Limb (tissue), 2 donors: ENCODE results near the gene DUSP22.
A peak's percentile ranks its signal among the peaks of the same experiment; 100 is the strongest.
"Not testable (repeated sequence)": the region's sequence is repeated elsewhere in the genome, so short reads cannot be mapped to it uniquely, and the experiment has no call there.

Experiments
- DNase-seq, 2 donors: peaks; one replicate each; pipeline ENCODE4 v3.0.0-alpha.2; 2016; ENCODE audit errors: extremely low spot score in 2 of 2

DUSP22 gene, protein sequence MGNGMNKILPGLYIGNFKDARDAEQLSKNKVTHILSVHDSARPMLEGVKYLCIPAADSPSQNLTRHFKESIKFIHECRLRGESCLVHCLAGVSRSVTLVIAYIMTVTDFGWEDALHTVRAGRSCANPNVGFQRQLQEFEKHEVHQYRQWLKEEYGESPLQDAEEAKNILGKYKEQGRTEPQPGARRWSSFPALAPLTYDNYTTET

DNA sequence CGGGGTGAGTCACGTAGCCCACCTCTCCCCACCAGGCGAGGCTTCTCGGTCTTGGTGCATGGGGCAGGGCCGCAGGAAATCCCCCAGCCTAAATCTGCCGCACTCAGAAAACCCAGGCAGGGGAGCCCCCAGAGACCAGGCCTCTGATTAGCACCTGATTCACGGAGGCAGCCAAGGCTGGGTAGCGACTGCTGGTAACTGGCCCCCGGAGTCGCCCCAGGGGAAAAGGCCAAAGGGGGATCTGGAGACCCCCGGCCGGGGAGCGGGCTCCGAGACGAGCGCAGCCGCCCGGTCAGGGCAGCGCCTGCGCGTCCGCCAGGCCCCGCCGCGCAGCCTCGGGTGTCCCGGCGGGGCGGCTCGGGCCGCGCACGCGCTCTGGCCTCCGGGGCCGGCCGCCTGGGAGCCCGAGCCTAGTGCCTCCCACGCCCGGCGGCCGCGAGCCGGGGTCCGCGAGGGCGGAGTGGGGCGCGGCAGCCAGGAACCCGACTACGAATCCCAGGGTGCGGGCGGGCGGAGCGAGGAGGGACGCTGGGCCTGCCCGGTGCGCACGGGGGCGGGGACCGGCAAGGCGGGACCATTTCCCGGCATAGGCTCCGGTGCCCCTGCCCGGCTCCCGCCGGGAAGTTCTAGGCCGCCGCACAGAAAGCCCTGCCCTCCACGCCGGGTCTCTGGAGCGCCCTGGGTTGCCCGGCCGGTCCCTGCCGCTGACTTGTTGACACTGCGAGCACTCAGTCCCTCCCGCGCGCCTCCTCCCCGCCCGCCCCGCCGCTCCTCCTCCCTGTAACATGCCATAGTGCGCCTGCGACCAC lies at the start of gene DUSP22:
Gene DUSP22, plus strand, starts transcription at position 791 of the 809 bp plus-strand sequence. CDS start 53 bp downstream, outside the sequence.
- peak; percentile 77 to 88 for DNase-seq

DNA sequence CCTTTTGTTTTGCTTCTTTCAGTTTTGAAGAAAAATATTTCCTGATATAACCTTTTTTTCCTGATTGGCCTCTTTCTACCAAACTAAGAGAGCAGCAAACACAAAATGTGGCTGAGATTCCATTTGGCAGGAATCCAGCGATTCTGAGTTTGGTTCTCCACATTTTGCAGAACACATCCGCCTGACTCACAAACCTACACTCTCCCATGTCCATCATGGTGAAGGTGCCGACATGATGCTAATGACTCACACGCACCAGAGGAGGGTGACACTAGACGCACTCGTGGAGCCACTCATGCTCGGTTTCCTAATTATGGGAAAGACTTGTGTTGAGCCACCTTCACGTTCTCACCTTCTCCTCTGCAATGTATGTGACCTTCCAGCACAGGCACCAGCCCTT lies 45.9 kb upstream of the DUSP22 start:
- DNase-seq, result no peak

DNA sequence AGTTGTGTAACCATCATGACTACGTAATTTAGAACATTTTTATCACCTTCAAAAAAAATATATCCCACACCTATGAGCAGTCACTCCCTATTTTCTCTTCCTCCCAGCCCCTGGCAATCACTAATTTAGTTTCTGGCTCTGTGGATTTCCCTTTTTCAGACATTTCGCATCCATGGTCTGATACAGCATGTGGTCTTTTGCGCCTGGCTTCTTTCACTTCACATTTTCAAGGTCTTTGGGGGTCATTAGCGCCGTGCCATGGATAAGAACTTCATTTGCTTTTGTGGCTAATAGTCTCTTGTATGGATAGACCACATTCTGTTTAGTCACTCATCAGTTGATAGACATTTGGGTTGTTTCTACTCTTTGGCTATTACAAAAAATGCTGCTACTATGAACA lies 44.9 kb upstream of the DUSP22 start:
- DNase-seq, result no peak

DNA sequence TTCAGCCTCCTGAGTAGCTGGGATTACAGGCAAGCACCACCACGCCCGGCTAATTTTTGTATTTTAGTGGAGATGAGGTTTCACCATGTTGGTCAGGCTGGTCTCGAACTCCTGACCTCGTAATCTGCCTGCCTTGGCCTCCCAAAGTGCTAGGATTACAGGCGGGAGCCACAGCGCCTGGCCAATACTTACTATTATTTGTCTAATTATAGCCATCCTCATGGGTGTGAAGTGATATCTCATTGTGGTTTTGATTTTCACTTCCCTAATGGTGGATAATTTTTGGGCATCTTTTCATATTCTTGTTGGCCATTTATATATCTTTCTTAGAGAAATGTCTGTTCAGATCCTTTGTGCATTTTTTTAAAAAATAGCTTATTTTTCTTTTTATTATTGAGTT lies 44.2 kb upstream of the DUSP22 start:
- not testable (repeated sequence) for DNase-seq

DNA sequence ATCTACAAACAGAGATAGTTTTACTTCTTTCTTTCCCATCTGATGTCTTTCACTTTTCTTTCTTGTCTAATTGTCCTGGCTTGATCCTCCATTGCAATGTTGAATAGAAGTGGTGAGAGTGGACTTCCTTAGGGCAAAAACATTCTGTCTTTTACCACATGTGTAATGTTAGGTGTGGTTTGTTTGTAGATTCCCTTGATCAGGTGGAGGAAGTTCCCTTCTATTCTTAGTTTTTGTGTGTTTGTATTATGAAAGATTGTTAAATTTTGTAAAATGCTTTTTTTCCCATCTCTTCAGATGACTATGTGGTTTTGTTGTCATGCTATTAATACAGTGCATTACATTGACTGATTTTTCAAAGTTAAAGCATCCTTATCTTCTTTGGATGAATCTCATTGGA lies 41.6 kb upstream of the DUSP22 start:
- no peak for DNase-seq

DNA sequence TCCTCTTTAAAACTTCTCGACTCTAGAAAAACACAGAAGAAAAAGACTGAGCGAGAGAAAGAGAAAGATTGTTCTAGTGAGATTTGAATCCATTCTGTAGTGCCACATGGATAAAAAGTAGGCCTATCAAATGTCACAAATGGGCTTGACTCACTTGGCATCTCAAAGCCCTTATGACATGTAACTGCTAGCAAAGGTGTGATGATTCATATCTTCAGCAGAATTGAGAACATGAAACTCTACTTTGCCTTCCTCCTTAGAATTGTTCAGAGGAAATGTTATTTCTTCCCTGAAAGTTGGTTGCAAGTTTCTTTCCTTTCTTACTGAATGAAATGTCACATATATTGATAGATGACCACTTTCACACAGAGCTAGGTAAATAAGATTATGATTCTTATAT lies 40.4 kb upstream of the DUSP22 start:
- no peak for DNase-seq

DNA sequence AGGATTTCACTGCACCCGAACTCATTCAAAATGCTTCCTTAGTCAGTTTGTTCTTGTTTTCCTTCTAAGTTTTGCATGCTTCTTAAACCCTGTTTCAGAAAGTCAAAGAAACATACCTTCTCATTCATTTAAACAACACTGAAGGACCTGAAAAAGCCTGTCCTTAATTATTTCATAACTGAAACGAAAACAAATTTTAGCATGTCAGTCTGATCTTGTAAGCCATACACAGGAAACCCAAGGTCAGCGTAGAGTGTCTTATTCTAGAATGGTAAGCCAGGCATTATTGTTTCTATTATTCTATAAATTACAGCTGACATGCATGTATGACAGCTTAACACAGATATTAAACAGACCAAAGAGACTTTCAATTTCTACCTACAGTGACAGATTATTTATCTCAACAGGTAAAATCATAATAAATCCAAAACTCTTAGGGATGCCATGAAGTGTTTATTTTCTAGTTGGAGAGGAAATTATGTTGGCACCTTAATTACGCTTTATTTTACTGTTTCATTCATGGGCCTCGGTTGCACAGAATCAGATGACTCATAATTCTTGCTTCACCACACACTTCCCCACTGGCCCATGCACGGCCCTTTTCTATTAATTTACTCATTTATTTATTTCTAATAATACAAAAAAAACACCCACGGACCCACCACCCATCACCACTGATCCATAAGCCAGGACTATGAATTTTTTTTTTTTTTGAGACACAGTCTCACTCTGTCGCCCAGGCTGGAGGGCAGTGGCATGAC lies 39.3 kb upstream of the DUSP22 start:
- no peak for DNase-seq

DNA sequence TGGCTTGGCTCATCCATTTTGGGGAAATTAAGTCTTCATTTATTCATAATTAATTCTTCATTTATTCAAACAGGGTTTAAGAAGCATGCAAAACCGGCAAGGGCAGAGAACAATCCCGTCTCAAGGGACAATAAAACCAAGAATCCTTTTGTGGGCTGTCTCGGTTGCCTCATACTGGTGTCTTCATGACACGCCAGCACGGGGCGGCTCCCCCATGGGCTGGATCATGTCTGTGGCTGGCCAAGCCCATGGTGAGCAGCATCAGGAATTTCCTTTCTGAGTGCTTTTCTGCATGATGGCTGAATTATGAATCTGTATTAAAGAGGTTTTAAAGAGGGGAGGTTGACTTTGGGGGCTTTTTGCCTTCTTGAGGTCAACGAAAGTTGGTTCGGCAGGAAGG lies 38.3 kb upstream of the DUSP22 start:
- DNase-seq, result no peak

DNA sequence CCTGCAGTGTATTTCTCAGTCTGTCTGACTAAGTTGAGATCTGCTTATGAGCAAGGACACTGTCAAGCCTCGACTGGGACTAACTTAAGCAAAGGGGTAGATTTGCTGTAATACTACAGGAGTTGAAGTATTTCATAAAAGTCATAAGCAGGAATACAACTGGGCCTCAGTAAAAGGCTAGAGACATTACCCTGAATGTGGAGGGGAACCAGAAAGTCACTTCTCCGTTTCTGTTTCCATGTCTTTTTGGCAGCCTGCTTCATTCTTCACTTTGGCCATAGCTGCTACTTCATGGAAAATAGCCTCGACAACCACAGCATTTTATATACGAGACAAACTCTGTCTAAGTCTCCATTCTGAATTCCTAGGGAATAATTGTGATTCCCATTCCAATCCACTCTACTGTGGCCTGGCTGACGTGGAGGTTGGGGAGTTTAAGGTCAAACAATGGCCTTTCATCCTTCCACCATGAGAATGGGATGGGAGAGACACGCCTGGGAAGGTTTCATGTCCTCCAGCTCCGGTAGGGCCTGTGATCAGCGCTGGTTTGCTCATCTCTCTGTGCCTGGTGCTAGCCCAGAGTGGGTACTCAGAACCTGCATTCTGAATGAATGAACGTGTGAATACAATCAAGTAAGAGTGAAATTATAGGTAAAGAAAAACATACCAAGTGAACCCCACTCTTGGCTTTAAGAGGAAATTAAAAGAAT lies 37.1 kb upstream of the DUSP22 start:
- no peak for DNase-seq

DNA sequence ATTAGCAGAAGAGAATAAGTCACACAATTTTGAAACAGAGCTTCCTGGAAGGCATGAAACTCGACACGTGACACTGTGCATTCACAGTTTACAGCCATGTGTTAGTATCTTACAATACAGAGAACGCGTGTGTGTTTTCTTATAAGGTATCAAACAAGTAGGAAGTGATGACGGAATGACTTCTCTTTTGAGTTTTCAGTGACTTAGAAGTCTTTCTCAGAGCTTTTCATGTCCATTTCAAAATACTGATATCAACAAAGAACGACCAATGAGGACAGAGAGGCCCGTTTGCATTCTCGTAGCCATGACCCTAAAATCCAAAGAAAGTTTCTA lies 36.6 kb upstream of the DUSP22 start:
- no peak for DNase-seq

DNA sequence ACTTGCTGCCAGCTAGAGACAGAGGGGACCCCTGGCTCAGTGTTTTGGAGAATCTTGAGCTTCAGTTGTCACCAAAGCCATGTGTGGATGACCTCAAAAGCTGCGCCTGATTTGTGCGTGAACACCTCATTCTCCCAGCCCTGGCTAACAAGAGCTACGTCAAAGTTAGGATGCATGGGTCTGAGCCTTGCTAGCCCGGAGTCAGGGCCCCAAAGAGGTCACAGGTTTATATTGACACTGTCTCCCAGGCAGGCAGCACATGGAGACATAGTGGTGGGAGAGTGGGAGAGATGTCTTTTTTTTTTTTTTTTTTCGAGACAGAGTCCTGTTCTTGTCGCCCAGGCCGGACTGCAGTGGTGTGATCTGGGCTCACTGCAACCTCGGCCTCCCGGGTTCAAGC lies 36.1 kb upstream of the DUSP22 start:
- DNase-seq, result no peak

DNA sequence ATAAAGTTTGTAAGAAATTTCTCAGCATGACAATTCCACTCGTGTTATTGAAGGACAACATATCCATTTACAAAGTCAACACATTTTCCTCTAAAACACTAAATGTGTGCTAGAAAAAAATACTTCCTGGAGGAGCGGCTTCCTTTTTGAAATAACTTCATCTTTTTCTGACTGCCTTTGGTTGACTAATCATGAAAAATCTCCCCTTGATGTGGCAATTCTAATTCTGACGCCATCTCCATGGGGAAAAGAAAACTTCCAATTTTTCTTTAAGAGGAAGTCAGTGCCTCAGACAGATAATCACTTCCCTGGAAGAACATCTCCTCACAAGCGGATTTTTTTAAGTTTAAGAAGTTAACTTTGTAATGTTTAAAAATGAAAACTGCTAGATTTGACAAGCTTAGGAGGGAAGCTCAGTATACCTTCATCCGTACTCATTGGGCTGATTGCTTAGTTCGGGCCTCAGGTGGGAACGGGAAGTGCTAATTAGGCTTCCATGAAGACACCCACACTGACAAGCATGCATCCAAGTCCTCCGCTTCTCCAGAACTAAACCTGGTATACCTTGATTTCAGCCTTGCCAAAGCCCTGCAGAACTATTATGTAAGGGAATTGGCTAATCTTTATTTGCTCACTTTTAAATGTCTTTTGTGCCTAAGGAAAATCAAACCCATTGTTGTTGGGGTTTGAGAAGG lies 35.1 kb upstream of the DUSP22 start:
- no peak for DNase-seq

DNA sequence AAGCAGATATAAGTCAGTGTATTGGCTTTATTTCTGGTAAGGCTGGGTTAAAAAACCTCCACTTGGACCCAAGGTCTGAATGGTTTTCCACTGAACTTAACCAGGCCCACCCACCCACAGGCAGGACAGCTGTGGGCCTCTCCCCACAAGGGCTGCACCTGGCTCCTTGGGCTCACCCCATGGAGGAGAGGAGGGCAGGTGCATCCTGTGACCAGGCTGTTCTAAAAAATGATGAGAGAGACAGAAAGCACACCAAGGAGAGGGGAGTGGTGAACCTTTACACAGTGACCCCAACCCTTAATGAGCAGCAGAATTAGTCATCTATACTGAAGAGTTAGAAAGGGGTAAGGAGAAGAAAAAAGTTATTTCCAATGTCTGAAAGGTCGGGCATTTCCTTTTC lies 34.5 kb upstream of the DUSP22 start:
- DNase-seq, result no peak

DNA sequence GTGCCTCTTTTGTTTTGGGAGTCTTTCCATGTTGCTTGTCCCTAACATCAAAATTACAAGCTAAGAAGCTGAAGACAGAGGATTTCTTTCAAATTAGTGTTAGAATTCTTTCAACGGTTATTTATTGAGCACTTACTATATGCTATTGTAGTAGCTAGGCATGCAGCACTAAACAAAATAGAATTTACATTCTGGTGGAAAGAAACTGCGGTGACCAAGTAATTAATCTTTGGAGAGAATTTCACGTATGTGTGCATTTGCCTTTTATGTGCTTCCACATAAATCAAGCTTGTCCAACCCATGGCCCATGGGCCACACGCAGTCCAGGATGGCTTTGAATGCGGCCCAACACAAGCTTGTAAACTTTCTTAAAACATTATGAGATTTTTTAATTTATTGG lies 33.0 kb upstream of the DUSP22 start:
- DNase-seq, result no peak

DNA sequence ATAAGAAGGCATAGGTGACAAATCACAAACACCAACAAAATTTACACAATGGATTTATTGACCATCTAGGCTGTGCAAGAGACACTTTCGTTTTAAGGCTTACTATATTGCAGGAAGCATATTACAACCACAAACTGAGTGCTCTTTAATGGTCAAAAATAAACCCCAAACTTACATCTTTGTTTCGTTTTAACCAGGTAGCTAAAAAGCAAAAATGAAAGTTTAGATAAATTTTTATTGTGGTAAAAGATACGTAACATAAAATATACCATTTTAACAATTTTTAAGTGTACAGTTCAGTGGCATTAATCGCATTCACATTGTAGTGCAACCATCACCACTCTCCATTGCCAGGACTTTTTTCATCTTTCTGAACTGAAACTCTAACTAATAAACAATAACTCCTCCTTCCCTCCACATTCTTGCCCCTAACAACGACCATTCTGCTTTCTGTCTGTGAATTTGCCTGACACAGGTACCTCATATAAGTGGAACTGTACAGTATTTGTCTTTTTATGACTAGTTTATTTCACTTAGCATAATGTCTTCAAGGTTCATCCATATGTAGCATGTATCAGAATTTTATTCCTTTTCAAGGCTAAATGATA lies 32.3 kb upstream of the DUSP22 start:
- no peak for DNase-seq

DNA sequence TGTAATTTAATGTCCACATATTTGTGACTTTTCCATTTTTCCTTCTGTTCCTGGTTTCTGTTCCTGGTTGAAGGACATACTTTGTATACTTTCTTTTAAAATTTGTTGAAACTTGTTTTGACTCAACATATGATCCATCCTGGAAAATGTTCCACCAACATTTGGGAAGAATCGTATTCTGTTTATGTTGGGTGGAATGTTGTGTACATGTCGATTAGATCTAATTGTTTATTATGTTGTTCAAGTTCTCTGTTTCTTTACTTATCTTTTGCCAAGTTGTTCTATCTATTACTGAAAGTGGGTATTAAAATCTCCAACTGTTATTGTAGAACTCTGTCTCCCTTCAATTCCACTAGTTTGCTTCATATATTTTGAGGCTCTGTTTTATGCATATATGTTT lies 27.7 kb upstream of the DUSP22 start:
- no peak for DNase-seq

DNA sequence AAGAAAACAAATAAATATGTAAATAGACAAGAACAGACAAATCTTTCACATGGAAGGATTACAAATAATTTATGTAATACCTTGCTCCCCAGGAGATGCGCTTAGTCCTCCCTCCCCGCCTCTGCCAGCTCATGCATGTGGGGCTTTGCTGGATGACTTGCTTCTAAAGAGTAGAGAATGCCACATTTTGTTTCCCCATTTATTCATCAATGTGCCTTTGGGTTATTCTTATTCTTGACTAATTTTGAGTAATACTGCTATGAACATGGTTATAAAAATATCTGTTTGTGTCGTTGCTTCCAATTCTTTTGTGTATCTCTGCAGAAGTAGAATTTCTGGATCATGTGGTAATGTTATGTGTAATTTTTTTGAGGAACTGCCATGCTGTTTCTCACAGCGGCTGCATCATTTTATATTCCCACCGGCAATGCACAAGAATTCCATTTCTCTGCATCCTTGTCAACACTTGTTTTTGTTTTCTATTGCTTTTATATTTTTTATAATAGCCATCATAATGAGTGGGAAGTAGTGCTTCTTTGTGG lies 23.8 kb upstream of the DUSP22 start:
- DNase-seq, result no peak

DNA sequence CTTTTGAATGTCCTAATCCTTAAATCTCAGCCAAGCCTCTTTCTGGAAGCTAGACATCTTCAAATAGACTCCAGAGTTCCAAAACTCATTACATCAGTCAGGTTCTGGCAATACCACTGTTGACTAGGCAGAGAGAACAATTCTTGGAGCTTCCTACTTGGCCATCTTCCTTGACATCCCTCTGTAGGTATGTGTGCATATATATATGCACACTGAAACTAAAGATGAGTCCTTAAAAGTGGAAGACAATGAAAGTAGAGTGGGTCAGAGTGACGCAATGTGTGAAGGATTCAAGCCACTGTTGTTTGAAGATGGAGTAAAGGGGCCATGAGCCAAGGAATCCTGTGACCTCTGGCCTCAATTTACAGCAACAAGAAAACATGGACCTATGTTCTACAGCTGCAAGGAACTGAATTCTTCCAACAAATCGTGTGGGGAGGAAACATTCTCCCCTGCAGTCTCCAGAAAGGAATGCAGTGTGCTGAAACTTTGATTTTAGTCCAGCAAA lies 18.7 kb upstream of the DUSP22 start:
- DNase-seq, result peak in 1 of 2 donors; percentile 57

DNA sequence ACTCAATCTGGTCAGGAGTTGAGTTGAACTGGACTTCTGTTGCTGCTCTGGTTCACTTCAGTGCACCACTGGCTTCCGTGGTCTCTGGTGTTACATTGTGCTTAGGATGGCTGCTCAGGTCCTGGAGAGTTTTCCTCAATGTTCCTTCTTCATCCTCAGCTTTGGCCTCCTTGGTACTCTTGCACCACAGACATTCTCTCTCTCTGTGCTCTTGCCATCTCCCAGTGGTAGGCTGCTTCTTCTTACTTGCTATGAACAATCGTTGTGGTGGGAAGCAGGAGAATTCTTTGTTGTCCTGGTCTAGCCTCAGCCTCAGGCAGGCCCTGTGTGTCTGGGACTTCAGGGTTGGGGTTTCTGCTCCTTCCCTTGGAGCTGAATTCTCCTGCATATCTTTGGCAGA lies 14.5 kb upstream of the DUSP22 start:
- DNase-seq, result no peak

DNA sequence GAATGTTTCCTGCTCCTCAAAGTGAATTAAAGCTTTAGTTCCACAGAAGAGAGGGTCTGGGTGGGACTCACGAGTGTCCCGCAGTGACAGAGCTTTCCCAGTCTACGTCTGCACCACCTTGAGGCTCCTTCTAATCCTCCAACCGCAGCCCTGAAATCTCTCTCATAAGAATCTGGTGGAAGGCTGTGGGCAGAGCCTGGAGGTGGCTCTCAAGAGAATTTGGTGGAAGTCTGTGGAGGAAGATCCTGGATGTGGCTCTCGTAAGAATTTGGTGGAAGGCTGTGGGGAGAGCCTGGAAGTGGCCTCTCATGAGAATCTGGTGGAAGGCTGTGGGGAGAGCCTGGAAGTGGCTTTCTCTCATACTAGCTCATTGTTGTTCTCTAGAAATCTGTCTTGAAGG lies 13.8 kb upstream of the DUSP22 start:
- no peak for DNase-seq
